DMS 273 treated with DMSO at 0.1 percent for 48 hours (cell line): ENCODE results near the gene UBA1.

ENCODE experiments used
- DNase-seq: peaks from one replicate; lab custom pipeline; 2025; lab: John Stamatoyannopoulos, UW

Gene UBA1

DNA sequence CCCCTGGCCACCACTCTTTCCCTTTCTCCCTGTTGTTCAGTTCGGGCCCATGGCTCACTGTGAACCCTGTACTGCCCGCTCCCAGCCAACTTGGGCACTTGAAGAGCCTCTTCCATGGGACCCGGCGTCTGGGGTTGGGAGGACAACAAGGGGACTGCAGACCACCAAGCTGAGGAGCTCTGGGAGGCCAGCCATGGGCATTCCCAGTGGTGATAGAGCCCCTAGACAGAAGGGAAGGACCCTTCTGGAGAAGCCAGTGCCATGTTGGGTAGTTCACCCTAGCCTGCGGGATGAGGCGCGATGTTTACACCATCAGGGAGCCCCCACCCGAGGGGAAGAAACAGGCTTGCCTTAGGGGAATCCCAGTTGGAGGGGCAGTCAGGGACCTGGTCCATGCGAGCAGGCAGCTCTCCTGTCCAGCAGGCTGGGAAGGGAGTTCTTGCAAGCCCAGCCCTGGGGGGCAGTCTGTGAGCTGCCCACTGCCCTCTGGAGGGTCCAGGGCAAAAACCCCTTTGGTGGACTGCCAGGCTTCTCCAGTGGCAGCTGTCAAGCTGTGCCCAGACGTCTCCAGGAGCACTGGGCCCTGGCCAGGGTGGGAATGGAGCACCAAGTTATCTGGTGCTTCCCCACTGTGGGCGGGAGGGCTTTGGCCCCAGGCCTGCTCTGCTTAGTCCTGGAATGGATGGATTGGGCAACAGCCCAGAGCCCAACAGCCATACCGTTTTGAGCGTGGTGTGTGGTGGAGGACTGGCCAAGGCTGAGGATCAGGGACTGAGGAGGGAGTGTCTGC lies 23.7 kb upstream of the UBA1 start:
- no peak for DNase-seq

DNA sequence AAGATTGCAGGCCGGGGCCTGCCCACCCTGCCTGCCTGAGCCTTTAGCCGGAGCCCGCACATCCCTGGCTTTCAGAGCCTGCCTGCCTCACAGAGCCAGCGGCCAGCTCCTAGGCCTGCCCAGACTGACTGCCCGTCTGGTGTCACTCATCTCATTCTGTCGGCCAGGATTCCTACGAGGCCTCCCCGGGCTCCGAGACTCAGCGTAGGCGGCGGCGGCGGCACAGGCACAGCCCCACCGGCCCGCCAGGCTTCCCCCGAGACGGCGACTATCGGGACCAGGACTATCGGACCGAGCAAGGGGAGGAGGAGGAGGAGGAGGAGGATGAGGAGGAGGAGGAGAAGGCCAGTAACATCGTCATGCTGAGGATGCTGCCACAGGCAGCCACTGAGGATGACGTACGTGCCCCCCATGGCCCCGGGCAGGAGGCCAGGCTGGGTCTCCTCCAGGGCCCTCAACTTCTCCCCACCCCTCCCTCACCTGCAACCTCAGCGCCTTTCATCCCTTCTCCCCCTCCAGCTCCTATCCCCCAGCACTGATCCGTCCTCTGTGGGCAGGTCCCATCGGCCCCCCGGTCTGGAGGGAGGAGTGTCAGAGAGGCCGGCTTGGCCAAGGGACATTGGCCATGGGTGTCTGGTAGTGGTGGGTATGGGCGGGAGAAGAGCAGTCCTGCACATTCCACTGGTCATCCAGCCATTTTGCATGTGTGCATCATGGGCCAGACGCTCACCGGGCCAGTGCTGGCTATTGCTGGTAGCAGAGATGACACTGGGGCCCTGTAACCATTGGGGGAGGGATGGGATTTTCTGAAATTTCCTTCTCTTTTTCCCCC lies 22.6 kb upstream of the UBA1 start:
- DNase-seq: no peak

- no peak for DNase-seq
These were observed 21.6 kb upstream of the UBA1 start for GRCh38 chrX:47171996-47172395.

DNA sequence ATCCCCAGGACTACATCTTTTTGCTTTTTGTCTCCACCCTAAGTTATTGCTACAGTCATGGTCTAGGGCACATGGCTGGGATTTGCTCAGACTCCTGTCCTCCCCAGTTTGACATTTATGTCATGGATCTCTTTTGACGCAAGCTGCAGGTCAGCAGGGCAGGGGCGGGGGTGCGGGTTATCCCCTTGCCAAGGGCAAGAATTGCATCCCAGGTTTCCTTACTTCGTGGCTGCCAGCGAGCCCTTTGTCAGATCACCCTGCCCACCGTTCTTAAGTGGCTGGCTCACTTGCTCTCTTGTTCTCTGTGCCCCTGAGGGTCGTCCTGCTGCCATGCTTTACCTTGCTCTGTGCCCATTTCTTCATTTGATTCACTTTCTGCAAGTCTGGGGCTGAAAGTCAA lies 21.1 kb upstream of the UBA1 start:
- DNase-seq: no peak

DNA sequence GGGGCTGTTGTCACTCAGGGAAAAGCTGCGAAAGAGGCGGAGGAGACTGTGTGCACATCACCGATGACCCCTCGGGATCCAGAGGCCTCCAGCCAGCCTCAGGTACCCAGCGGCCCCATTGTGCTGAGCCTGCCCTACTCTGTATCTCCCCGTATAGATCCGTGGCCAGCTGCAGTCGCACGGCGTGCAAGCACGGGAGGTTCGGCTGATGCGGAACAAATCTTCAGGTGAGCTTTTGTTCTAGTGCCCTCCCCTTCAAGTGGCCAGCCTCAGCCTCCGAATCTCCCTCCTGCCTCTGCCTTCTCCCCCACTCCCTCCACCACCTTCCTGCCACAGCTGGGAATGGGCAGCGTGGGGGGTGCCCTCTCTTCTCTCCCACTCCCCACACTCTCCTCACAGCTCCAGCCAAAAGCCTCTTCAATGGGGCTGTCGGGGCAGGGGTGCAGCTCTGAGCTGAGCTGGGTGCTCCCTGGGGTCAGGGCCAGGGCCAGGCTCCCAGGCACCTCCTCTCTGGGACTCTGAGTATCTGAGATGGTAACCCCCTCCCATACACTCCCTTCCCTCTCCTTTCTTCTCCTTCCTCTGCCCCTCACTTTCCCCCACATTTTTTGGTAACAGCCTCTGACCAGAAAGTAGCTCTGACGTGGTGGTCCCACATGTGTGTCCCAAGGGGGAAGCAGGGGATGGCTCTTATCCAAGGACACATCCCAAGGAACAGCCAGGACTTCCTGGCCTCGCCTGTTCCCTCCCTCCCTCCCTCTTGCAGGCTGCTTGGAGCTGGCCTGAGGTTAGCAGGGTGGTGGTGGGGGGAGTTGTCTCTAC lies 20.4 kb upstream of the UBA1 start:
- DNase-seq: no peak

GRCh38 chrX:47174376-47174775 lies 19.3 kb upstream of the UBA1 start:
- DNase-seq: no peak

- no peak for DNase-seq
These were observed 18.6 kb upstream of the UBA1 start for GRCh38 chrX:47174846-47175587.

DNA sequence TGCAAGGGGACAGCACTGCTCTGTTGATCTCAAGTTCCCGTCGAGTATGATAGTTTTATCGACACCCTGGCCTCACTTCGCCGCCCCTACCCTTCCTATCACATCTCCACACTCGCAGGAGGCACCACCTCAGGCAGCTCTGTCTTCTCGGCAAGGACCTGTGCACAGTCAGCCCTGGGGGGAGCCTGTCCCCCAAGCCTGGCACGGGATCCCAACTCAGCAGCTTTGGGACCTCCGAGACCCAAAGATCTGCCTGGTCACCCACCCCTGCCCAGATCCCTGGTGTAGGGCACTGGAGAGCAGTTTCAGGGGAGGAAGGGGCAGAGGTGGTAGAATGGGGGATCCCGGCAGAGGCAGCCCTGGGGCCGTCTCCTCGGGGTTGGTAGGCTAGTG lies 18.0 kb upstream of the UBA1 start:
- no peak for DNase-seq

DNA sequence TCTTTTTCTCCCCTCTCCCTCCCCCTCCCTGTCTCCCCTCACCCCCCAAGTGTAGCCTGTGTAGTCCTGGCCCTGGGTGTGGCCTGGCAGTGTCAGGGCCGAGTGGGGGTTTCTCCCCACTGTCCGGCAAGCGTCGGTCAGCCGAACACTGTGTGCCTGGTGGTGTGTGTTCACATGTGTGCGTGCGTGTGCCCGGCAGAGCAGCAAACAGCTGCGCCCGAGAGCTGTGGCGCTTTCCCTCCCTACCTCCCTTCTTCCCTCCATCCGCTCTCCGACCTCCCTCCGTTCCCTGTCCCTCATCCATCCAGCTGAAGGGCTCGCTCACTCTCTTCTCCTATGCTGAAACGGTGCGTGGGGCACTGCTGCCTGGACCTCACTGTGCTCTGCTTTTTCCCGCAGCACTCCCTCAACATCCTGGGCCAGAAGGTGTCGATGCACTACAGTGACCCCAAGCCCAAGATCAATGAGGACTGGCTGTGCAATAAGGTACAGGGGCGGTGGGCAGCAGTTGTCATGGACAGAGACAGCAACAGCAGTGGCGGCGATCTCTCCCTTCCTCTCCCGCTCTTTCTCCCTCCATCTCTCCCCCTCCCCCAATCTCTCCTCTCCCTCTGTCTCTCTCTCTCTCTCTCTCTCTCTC lies 17.4 kb upstream of the UBA1 start:
- DNase-seq: no peak

DNA sequence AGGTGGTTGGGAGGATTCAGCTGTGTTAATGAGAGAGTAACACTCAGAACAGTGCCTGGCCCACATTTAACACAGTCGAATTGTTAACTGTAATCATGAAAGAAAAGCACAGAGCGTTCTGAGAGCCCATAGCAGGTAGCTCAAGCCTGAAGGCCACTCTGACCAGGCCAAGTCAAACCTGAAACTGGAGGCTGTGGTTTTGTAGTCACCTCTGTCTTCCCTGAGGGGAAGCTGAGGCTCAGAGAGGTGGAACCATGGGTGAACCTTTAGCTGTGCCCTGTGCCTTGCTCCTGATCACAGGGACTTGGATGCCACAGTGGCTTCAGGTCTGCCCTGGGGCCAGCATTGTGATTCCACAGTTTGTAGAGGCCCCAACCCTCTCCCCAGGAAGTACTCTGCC lies 16.6 kb upstream of the UBA1 start:
- no peak for DNase-seq

GRCh38 chrX:47178337-47178736 lies 15.3 kb upstream of the UBA1 start:
- no peak for DNase-seq

DNA sequence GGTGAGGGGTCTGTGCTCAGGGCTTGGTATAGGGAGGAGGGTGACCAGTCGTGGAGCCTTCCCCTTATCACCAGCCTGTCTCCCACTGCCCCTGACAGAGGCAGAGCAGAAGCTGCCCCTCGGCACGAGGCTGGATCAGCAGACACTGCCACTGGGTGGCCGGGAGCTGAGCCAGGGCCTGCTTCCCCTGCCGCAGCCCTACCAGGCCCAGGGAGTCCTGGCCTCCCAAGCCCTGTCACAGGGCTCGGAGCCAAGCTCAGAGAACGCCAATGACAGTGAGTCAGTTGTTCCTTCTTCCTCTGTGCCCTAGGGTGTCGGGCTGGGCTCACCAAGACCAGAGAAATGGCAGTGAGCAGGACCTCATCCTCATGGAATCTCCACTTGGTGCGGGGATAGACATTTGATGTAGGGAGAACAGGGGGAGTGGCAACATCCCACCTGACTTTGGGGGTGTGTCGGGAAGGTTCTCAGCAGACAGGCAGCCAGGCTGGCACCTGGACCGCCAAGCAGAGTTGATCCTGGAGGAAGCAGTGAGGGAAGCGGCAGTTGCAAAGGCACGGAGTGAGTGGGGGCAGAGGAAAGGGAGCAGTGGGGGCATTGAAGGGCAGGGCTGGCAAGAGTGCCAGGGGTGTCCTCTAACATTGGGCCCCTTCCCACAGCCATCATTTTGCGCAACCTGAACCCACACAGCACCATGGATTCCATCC lies 14.3 kb upstream of the UBA1 start:
- DNase-seq: no peak

GRCh38 chrX:47179928-47180255 lies 13.7 kb upstream of the UBA1 start:
- no peak for DNase-seq

DNA sequence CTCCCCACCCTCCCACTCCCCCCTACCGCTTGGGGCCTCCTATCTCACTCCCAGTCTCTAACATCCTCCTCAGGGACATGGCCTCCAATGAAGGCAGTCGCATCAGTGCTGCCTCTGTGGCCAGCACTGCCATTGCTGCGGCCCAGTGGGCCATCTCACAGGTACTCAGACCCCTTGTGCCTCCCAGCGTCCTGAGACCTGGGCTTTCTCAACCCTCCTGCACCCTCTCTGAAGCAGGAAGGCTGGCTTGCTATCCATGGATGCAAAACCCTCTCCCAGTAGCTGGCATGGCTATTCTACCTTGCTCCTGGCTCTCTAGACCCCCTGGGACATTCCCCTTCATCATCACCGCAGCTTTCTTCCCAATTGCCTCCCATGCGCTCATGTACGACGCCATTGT lies 13.3 kb upstream of the UBA1 start:
- DNase-seq: no peak

DNA sequence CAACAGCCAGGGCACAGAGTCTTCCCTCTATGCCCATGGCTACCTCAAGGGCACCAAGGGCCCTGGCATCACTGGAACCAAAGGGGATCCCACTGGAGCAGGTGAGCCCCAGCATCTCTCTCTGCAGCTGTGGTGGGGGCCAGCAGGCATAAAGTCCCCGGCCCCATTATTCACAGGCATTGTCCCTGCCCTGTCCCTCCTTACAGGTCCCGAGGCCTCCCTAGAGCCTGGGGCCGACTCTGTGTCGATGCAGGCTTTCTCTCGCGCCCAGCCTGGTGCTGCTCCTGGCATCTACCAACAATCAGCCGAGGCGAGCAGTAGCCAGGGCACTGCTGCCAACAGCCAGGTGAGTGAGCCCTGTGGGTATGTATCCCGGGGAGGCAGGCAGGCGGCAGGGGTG lies 12.3 kb upstream of the UBA1 start:
- DNase-seq: no peak

DNA sequence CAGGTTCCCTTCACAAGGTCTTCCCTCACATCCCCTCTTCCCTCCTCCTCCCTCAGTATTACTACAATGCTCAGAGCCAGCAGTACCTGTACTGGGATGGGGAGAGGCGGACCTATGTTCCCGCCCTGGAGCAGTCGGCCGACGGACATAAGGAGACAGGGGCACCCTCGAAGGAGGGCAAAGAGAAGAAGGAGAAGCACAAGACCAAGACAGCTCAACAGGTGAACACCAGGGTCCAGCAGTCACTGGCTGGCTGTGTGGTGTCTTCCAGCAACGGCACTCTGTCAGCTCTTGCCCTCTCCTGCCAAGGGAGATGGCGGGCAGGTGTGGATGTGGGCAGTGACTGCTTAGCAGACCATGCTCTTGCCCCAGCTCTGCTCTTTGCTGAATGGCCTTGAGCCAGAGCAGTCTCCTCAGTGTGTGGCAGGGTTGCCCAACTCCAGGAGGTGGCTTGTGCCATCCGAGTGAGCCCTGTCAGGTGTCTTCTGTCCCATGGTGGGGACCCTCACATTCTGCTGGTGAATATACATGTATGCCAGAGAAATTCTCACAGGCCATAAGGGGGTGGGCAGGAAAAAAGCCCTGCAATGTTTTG lies 11.4 kb upstream of the UBA1 start:
- DNase-seq: no peak

GRCh38 chrX:47184486-47184885 lies 9.1 kb upstream of the UBA1 start:
- DNase-seq: no peak

DNA sequence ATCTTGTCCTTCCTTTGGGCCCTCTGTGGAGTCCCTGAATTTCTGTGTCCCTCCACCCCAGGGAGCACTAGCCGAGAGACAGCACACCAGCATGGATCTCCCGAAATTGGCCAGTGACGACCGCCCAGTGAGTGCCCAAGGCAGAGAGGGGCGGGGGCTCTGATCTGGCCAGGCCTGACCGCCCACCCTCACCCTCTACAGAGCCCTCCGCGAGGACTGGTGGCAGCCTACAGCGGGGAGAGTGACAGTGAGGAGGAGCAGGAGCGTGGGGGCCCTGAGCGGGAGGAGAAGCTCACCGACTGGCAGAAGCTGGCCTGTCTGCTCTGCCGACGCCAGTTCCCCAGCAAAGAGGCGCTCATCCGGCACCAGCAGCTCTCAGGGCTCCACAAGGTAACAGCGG lies 8.4 kb upstream of the UBA1 start:
- DNase-seq: no peak

- no peak for DNase-seq
These were observed 7.4 kb upstream of the UBA1 start for GRCh38 chrX:47186096-47186740.

GRCh38 chrX:47187106-47187677 lies 6.4 kb upstream of the UBA1 start:
- no peak for DNase-seq
